Bronchial epithelial cell (primary cell): ENCODE measurements around the gene FAIM2. TPM values are rescaled to one million over a fixed set of nuclear protein-coding genes. Genes with fewer than 3 reads are reported as not detected.
A peak's percentile ranks its signal among the peaks of the same experiment; 100 is the strongest.

Experiments used
- DNase-seq: peaks from one replicate; pipeline ENCODE4 v3.0.0-alpha.2; 2010; ENCODE audit warnings: low read depth
- FAIRE-seq: peaks from 2 replicates; lab custom pipeline; 2011; peaks lifted over from hg19 to GRCh38; lab: Jason Lieb, UNC
- H3K27me3 ChIP-seq: 2 replicates; pipeline ENCODE4 v1.5.1; 2011; ENCODE audit warnings: low read length; ENCODE audit not compliant: control insufficient read depth, insufficient read depth
- H3K36me3 ChIP-seq: 2 replicates; pipeline ENCODE4 v1.5.1; 2011; ENCODE audit warnings: low read length; ENCODE audit not compliant: control insufficient read depth, insufficient read depth
- H3K4me3 ChIP-seq: 2 replicates; pipeline ENCODE4 v1.5.1; 2011; ENCODE audit warnings: mild to moderate bottlenecking, low read depth, low read length, control low read depth
- total RNA-seq: library from RNA; depleted of rRNA; stranded (reverse); fragments of >200 nt; gene quantifications from 2 replicates; pipeline ENCODE4 v1.2.1, GENCODE V29; 2014
- TF ChIP-seq, protein P1 (sequence below): IDR thresholded peaks from 2 replicates; pipeline ENCODE4 v1.5.1; 2011; ENCODE audit warnings: mild to moderate bottlenecking, moderate library complexity, low read length, control low read depth, inconsistent platforms; ENCODE audit not compliant: insufficient read depth, severe bottlenecking

Gene FAIM2
- total RNA-seq, 1 donor from 2014 or later: 0.53 TPM

- TF ChIP-seq, protein P1, sequence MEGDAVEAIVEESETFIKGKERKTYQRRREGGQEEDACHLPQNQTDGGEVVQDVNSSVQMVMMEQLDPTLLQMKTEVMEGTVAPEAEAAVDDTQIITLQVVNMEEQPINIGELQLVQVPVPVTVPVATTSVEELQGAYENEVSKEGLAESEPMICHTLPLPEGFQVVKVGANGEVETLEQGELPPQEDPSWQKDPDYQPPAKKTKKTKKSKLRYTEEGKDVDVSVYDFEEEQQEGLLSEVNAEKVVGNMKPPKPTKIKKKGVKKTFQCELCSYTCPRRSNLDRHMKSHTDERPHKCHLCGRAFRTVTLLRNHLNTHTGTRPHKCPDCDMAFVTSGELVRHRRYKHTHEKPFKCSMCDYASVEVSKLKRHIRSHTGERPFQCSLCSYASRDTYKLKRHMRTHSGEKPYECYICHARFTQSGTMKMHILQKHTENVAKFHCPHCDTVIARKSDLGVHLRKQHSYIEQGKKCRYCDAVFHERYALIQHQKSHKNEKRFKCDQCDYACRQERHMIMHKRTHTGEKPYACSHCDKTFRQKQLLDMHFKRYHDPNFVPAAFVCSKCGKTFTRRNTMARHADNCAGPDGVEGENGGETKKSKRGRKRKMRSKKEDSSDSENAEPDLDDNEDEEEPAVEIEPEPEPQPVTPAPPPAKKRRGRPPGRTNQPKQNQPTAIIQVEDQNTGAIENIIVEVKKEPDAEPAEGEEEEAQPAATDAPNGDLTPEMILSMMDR: no peak
- DNase-seq (no peak), FAIRE-seq (no peak)
- Histone ChIP-seq H3K4me3 (no peak overlapping the region), H3K27me3 (no peaks in the 10 kb centered on the region), H3K36me3 (no peaks in the 10 kb centered on the region)
Observed at GRCh38 chr12:49831717-49832116, 72.0 kb downstream of the FAIM2 start.

GRCh38 chr12:49828133-49829091 lies 75.3 kb downstream of the FAIM2 start, which contains the start of gene NCKAP5L:
Gene NCKAP5L, minus strand, starts transcription at chr12:49828413. Its CDS starts 24,369 bp downstream, at chr12:49804044.
- no peaks in the 10 kb centered on the region for H3K27me3 ChIP-seq
- H3K36me3 ChIP-seq: no peaks in the 10 kb centered on the region
- FAIRE-seq: no peak
- H3K4me3 ChIP-seq: peak within 1 kb of the TSS; percentile 78
- DNase-seq: peak; percentile 86
- TF ChIP-seq, protein P1: no peak

DNA sequence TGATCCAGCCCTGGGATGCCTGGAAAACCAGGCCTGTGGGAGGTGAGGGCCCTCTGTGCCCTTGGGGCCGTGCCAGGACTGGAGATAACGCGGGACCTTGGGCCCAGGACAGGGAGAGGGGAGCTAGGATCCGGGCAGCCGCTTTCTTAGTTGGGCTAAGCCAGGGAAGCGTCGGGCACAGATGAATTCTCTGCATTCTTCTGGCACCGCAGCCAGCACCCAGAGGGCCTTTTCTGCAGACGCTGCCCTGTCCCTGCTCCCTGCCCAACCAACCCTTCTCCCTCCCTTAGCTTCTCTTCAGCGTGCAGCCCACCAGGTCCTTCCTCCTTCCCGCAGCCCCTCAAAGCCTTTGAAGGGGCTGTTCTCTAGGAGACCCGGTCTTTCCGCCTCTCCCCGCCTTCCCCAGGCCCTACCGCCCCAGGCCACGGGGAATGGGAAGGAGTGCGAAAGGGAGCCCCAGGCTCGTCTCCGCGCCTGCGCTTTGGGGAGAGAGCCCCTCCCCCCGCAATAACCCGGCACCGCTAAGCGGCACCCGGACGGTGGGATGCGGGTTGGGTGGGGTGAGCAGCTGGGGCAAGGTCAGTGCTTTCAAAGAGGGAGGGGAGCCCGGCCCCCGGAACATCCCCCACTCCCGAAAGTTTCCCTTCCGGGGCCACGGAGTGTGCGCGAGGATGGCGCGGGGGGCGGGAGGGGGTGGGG lies 76.2 kb downstream of the FAIM2 start:
- FAIRE-seq (no peak), DNase-seq (peak; percentile 16)
- TF ChIP-seq, protein P1: no peak
- no peaks in the 10 kb centered on the region for H3K27me3 ChIP-seq
- peak overlapping the region; percentile 78 for H3K4me3 ChIP-seq
- H3K36me3 ChIP-seq: no peaks in the 10 kb centered on the region

DNA sequence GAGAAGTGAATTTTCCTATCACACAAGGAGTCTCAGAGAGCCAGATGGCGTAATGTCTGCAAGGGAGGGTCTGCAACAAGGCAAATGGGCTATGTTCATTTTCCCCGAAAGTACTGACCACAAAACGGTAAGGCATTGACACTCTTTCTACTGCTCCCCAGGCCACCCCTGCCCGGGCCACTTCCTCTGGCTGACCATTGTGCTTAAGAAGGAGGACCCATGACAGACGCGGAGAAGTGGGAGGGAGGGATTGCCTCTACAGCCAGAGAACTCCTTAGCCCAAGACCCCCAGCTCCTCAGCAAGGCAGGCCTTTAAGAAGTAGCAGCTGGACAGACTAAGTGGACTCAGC lies 76.7 kb downstream of the FAIM2 start:
- H3K27me3 ChIP-seq: no peaks in the 10 kb centered on the region
- TF ChIP-seq, protein P1: no peak
- peak overlapping the region; percentile 78 for H3K4me3 ChIP-seq
- DNase-seq (no peak), FAIRE-seq (no peak)
- H3K36me3 ChIP-seq: no peaks in the 10 kb centered on the region

GRCh38 chr12:49825971-49826421 lies 77.7 kb downstream of the FAIM2 start:
- DNase-seq: peak; percentile 61
- H3K4me3 ChIP-seq: no peak overlapping the region

More at GRCh38 chr12:49825971-49826421, 77.7 kb downstream of the FAIM2 start:
- H3K36me3 ChIP-seq: no peaks in the 10 kb centered on the region
- H3K27me3 ChIP-seq: no peaks in the 10 kb centered on the region
- FAIRE-seq: peak; percentile 86
- TF ChIP-seq, protein P1: no peak
